Stimulated activated CD4-positive, alpha-beta T cell treated with anti-CD3 and anti-CD28 coated beads, Interleukin-1b, Interleukin-23, amount 100 ng/mL, for 24 hours (primary cell): ENCODE measurements around the gene DERL3.

Source experiments
- DNase-seq, 4 experiments: peaks; one replicate each; pipeline ENCODE4 v3.0.0-alpha.2; 2020; ENCODE audit warnings: low read depth in 4 of 4, low spot score in 1 of 4

DERL3 gene

DNA sequence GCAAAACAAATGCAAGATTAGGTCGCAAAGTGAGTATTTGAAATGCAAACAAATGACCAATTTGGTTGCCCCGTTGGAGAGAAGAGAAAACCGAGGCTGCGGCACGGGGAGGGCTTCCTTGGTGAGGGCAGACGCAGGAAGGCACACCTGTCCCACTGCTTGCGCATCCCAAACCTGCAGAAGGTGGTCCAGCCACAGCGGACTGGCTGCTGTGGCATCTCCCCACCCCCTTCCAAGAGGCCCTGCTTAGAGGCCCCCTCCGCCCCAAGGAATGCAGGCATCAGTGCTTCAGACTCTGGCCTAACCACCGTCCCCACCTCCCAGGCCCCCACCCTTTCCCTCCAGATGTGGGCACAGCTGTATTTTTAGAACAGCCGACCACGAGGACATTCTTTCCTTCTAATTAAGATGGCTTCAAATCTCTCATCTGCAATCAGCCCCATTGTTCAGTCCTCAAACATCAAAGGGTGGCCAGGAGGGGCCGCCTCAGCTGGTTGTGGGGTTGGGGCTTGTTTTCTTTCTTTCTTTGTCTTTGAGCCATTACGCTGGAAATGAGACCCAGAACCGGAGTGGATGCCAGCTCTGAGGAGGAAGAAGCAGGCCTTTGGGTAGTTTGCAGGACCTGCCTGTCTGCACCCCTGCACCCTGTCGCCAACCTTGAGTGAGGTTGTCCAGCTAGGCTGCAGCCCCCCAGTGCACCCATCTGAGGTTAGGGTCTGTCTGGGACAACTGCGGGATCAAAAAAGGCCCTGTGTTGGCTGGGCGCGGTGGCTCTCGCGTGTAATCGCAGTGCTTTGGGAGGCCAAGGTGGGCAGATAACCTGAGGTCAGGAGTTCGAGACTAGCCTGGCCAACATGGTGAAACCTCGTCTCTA lies 9.4 kb upstream of the DERL3 start:
- DNase-seq = no peak

GRCh38 chr22:23847310-23847920 lies 8.6 kb upstream of the DERL3 start:
- DNase-seq = no peak

- no peak for DNase-seq
Measured at GRCh38 chr22:23846081-23846469, 7.3 kb upstream of the DERL3 start.

DNA sequence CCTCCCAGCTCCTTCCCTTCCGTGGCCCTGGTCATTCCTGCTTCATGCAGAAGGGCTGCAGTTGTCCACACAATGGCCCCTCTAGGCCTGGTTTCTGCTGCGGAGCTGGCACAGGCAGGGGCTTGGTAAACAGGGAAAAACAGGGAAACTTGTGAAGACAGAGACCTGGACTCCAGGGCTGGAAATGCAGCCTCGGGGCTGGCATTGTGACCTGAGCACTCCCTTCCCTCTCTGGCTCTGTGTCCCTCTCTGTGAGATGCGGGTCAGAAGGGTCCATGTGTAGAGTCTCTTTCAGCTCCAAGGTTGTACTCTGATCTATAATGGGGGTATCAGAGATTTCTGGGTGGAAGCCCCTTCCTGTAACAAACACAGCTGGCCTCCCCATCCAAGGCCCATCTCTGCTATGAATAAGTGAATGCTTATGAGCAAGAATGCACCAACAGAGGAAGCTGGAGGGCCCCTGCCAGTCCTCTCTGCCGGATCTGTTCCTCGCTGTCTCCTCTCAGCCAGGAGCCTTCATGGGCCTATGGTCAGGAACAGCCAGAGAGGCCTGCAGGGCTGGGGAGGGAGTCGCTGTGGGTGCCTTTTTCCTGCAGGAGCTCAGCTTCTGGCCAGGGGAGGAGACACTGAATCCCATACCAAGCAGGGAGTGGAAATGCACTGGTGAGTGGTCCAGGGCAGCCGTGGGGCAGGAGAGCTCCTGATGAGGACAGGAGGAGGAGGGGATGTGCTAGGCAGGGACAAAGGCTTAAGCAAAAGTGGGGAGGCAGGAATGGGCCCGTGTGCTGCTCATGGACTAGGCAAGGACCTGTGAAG lies 6.7 kb upstream of the DERL3 start:
- DNase-seq = no peak

DNA sequence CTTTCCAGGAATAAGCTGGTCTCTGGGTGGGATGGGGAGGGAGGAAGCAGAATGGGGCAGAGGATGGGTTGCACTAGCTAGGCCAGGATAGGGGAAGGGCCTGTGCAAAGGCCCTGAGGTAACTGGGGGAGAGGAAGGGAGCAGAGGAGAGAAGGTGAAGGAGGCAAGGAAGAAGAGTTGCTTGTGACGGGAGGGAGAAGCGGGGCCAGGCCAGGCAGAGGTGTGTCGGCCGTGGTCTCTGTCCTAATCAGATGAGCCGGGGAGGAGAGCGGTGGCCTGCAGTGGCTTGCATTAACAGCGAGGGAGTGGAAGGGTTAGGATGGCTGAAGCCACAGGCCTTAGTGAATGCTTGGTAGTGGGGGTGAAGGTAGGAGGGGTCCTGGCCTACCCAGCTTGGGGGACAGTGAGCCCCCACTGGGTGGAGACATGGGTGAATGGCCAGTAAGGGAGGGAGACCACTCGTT lies 6.0 kb upstream of the DERL3 start:
- no peak for DNase-seq

GRCh38 chr22:23842599-23842998 lies 3.8 kb upstream of the DERL3 start:
- no peak for DNase-seq

GRCh38 chr22:23841736-23842445 lies 3.1 kb upstream of the DERL3 start:
- no peak for DNase-seq

GRCh38 chr22:23841292-23841691 lies 2.5 kb upstream of the DERL3 start:
- DNase-seq = no peak

DNA sequence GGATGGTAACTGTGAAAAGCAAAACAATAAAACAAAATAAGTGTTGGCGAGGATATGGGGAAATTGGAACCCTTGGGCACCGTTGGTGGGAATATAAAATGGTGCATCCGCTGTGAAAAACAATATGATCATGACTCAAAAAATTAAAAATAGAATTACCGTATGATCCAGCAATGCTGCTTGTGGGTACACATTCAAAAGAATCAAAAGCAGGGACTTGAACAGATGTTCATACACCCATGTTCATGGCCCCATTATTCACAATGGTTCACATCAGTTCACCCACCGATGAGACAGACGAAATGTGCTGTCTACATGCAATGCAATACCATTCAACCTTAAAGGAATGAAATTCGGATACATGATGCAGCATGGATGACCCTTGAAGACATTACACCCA lies 1.2 kb upstream of the DERL3 start:
- no peak for DNase-seq

DNA sequence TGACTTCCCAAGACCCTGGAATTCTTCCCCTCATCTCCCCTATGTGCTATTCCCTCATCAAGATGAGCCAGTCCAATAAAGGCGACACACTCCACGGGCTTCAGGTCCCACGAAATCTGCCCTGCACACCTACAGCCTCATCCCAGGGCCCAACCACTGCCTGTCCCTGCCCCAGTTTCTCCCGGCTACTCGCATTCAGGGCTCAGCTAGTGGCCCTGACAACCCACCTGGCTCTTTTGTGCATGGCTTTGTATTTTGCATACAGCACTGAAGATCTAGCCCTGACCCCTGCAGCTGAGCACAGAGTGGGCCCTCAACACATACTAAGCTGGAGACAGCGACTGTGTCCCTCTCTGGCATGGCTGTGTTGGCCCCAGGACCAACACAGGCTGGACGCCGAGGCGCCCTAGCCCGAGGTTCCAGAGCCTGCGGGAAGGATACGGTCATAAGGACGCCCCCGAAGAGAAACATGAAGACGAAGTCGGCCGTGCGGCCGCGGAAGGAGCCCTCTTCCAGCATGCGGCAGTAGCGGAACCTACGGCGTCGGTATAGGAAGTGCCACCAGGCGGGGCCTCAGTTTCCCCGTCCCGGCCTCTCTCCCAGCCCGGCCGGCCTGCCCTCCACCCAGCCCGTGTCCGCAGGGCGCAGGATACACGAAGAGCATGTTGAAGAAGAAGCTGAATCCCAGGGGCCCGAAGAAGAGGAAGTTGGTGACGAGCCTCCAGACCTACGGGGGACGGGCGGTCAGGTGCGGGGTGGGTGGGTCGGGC lies 710 bp downstream of the DERL3 start:
- DNase-seq = no peak

DNA sequence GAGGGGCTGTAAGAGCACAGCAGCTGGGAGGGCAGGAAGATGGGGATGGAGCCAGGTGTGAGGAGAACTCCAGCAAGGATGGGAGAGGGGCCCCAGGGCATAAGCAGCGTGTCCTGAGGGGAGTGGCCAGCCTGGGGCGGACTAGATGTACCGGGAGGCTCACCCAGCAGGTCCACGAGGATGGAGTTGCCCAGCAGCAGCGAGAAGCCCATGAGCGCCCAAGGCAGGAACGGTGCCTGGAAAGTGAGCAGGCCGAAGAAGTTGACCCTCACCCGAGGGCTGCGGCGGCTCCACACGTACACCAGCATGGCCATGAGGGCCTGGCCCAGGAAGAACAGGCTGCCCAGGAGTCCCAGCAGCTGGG lies 1.3 kb downstream of the DERL3 start:
- no peak for DNase-seq

DNA sequence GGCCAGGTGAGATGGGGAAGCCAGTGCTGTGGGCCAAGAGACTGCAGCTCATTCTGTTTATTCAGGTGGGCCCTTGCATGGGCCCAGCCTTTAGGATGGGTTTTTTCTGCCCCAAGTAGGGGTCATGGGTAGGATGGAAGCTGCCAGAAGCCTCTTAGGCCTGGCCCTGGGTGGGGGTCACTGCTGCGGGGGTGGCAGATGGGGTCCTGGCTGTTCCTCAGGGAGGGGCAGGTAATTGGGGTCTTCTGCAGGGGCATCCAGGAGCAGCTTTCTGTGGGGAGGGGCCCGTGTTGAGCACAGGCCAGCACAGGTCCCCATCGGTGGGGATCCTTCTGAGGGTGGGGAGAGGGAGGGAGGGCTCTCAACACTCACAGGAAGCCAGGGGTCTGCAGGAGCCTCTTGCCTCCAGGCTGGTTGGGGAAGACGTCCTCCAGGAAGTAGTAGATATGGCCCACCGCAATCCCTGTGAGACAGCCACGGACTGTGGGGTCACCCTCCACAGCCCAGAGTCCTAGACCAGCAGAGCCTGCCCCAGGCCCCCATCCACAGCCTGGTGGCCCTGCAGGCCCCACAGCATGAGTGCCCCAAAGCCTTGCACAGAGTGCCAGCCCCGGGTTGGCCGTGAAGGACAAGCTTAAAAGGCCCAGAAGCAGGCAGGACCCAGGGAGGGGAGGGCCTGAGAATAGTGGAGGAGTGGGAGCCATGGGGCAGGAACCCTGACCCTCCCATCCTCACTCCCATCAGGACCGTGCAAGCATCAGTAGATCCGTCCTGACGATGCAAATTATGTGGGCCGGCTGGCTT lies 1.9 kb downstream of the DERL3 start:
- no peak for DNase-seq

GRCh38 chr22:23836281-23836680 lies 2.5 kb downstream of the DERL3 start:
- no peak for DNase-seq

GRCh38 chr22:23835484-23836144 lies 3.2 kb downstream of the DERL3 start:
- no peak for DNase-seq

GRCh38 chr22:23834793-23835483 lies 3.9 kb downstream of the DERL3 start:
- DNase-seq = no peak

- DNase-seq = no peak
Measured at GRCh38 chr22:23834406-23834792, 4.4 kb downstream of the DERL3 start.

- DNase-seq = no peak
Measured at GRCh38 chr22:23833911-23834317, 4.9 kb downstream of the DERL3 start.

DNA sequence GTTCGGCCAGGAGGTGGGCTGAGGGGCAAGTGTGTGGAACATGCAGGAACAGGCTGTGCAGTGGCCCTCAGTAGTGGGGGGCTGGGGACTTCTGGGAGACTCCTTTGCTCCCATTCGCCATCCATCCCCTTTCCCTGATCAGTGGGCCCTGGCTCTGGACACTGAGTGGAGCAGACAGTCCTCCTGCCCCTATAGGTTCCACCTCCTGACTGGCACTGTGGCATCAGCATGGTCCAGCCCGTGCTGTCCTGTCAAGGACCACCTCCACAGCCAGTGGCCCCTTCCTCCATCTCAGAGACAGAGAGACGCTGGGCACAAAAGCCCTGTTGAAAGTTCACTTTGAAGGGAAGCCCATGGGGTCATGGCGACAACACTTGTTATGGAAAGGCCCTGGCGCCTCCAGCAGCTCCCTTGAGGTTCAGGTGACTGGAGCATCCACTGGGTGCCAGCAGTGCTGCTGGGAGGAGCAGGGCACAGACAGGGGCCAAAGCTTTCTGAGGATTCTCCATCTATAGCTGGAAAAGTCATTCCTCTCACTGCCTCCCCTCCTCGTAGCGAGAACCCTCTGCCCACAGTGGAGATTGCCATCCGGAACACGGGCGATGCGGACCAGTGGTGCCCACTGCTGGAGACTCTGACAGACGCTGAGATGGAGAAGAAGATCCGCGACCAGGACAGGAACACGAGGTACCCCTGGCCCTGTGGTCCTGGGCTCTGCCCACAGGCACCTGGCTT lies 5.6 kb downstream of the DERL3 start:
- DNase-seq = no peak
